IPS DF 6.9 (cell line): Measurements from ENCODE around the gene DCAF15.

Source experiments
- DNase-seq: peaks from one replicate; pipeline ENCODE4 v3.0.0-alpha.2; 2013; ENCODE audit warnings: low read depth, low spot score
- H3K27ac ChIP-seq: one replicate; pipeline ENCODE4 v1.5.1; 2013; ENCODE audit warnings: low read length, control low read depth
- H3K27me3 ChIP-seq: 2 replicates; pipeline ENCODE4 v1.6.1; 2013; ENCODE audit warnings: mild to moderate bottlenecking, low read length; ENCODE audit not compliant: control insufficient read depth, insufficient read depth
- H3K36me3 ChIP-seq: 2 replicates; pipeline ENCODE4 v1.6.1; 2013; ENCODE audit warnings: low read length; ENCODE audit not compliant: control insufficient read depth, insufficient read depth
- H3K4me1 ChIP-seq: 2 replicates; pipeline ENCODE4 v1.6.1; 2013; ENCODE audit warnings: low read length; ENCODE audit not compliant: control insufficient read depth, insufficient read depth
- H3K4me3 ChIP-seq: 2 replicates; pipeline ENCODE4 v1.5.1; 2013; ENCODE audit warnings: mild to moderate bottlenecking, low read length
- H3K9me3 ChIP-seq: 2 replicates; pipeline ENCODE4 v1.6.1; 2013; ENCODE audit warnings: low read length, inconsistent platforms; ENCODE audit not compliant: control insufficient read depth, insufficient read depth
- WGBS: extraction: QIAGEN DNeasy Blood & Tissue Kit; methylation state at CpG from one replicate; pipeline ENCODE4 v1.1.7; 2013; ENCODE audit warnings: mixed read lengths, missing lambda C conversion rate; ENCODE audit not compliant: insufficient read length, insufficient coverage; 5-methylcytosine and 5-hydroxymethylcytosine counted together

The DCAF15 gene

GRCh38 chr19:13930402-13930801, 21.9 kb upstream of the DCAF15 start:
- Histone ChIP-seq H3K4me1 (no peaks in the 10 kb centered on the region; the same call in 1 of the 2 replicates), H3K4me3 (no peak overlapping the region), H3K27me3 (no peaks in the 10 kb centered on the region), H3K27ac (no peak overlapping the region), H3K36me3 (peaks cover 15% of the 10 kb centered on the region), H3K9me3 (no peaks in the 10 kb centered on the region)
- DNase-seq = no peak
- WGBS = no CpG with 5 or more reads among the region's 17 CpGs

- no peaks in the 10 kb centered on the region for H3K27me3 ChIP-seq
- H3K4me3 ChIP-seq = no peak overlapping the region
- H3K27ac ChIP-seq = no peak overlapping the region
- no peaks in the 10 kb centered on the region for H3K9me3 ChIP-seq
- peaks cover 15% of the 10 kb centered on the region for H3K36me3 ChIP-seq
- WGBS = no CpG with 5 or more reads among the region's 30 CpGs
- H3K4me1 ChIP-seq = peaks cover 5% of the 10 kb centered on the region; the same call in 1 of the 2 replicates
- no peak for DNase-seq
These were observed 20.7 kb upstream of the DCAF15 start for GRCh38 chr19:13931391-13932148.

- Histone ChIP-seq H3K4me3 (no peak overlapping the region), H3K27ac (no peak overlapping the region), H3K36me3 (peaks cover 11% of the 10 kb centered on the region; the same call in 1 of the 2 replicates), H3K27me3 (no peaks in the 10 kb centered on the region), H3K9me3 (no peaks in the 10 kb centered on the region), H3K4me1 (peaks cover 5% of the 10 kb centered on the region; the same call in 1 of the 2 replicates)
- no peak for DNase-seq
- no CpG with 5 or more reads among the region's 6 CpGs for WGBS
These were observed 20.1 kb upstream of the DCAF15 start for GRCh38 chr19:13932149-13932637.

GRCh38 chr19:13932911-13933393, 19.4 kb upstream of the DCAF15 start:
- DNase-seq = no peak
- Histone ChIP-seq H3K4me3 (no peak overlapping the region), H3K36me3 (peaks cover 7% of the 10 kb centered on the region; the same call in 1 of the 2 replicates), H3K27ac (no peak overlapping the region), H3K9me3 (no peaks in the 10 kb centered on the region), H3K4me1 (peaks cover 10% of the 10 kb centered on the region; the same call in 1 of the 2 replicates), H3K27me3 (no peaks in the 10 kb centered on the region)
- no CpG with 5 or more reads among the region's 42 CpGs for WGBS

- WGBS = no CpG with 5 or more reads among the region's 2 CpGs
- Histone ChIP-seq H3K36me3 (peaks cover 3% of the 10 kb centered on the region; the same call in 1 of the 2 replicates), H3K27me3 (no peaks in the 10 kb centered on the region), H3K9me3 (no peaks in the 10 kb centered on the region), H3K4me1 (peaks cover 12% of the 10 kb centered on the region), H3K4me3 (no peak overlapping the region), H3K27ac (no peak overlapping the region)
- DNase-seq = no peak
These were observed 17.6 kb upstream of the DCAF15 start for GRCh38 chr19:13934785-13935109.

- no peaks in the 10 kb centered on the region for H3K27me3 ChIP-seq
- no peaks in the 10 kb centered on the region for H3K36me3 ChIP-seq
- H3K4me1 ChIP-seq = peaks cover 12% of the 10 kb centered on the region
- H3K9me3 ChIP-seq = no peaks in the 10 kb centered on the region
- H3K4me3 ChIP-seq = no peak overlapping the region
- no CpG with 5 or more reads among the region's 22 CpGs for WGBS
- DNase-seq = no peak
- no peak overlapping the region for H3K27ac ChIP-seq
These were observed 16.4 kb upstream of the DCAF15 start for GRCh38 chr19:13935765-13936510.

GRCh38 chr19:13937479-13938300, 14.6 kb upstream of the DCAF15 start:
- Histone ChIP-seq H3K27ac (no peak overlapping the region), H3K27me3 (0 out of 2 replicates have a peak, but pooled peaks cover 1% of the 10 kb centered on the region), H3K4me3 (no peak overlapping the region), H3K36me3 (peaks cover 2% of the 10 kb centered on the region; the same call in 1 of the 2 replicates), H3K9me3 (no peaks in the 10 kb centered on the region), H3K4me1 (peaks cover 12% of the 10 kb centered on the region)
- DNase-seq = no peak
- 100% methylated on average over 1 of the region's 29 CpGs for WGBS

- WGBS = no CpG with 5 or more reads among the region's 21 CpGs
- DNase-seq = no peak
- Histone ChIP-seq H3K27me3 (0 out of 2 replicates have a peak, but pooled peaks cover 1% of the 10 kb centered on the region), H3K9me3 (no peaks in the 10 kb centered on the region), H3K27ac (no peak within 1 kb of the TSS), H3K4me1 (peaks cover 12% of the 10 kb centered on the region), H3K36me3 (peaks cover 2% of the 10 kb centered on the region; the same call in 1 of the 2 replicates), H3K4me3 (no peak within 1 kb of the TSS)
These were observed 13.8 kb upstream of the DCAF15 start, which contains the start of gene PODNL1 for GRCh38 chr19:13938301-13939064. TSS of gene PODNL1 (minus strand) at chr19:13938417. CDS start at chr19:13938181, 236 bp downstream.

- H3K4me1 ChIP-seq = peaks cover 7% of the 10 kb centered on the region
- H3K4me3 ChIP-seq = no peak overlapping the region
- no peaks in the 10 kb centered on the region for H3K9me3 ChIP-seq
- H3K27ac ChIP-seq = no peak overlapping the region
- WGBS = no CpG with 5 or more reads among the region's 1 CpG
- no peak for DNase-seq
- H3K36me3 ChIP-seq = peaks cover 2% of the 10 kb centered on the region; the same call in 1 of the 2 replicates
- 0 out of 2 replicates have a peak, but pooled peaks cover 1% of the 10 kb centered on the region for H3K27me3 ChIP-seq
These were observed 10.2 kb upstream of the DCAF15 start for GRCh38 chr19:13942023-13942684.
